ENCODE measurements around the gene IRF2BP1.
"Not testable (repeated sequence)": the region's sequence is repeated elsewhere in the genome, so short reads cannot be mapped to it uniquely, and the experiment has no call there.

Gene IRF2BP1

GRCh38 chr19:45882652-45883585 is 3.0 kb downstream of the IRF2BP1 start:
- DNase-seq (ENCODE audit: low read depth in 2 of 2, low spot score in 1 of 2): peak in 1 of 2 donors; percentile 63

GRCh38 chr19:45881909-45882528 is 3.9 kb downstream of the IRF2BP1 start:
- no peak for DNase-seq (ENCODE audit: low read depth in 2 of 2, low spot score in 1 of 2)

GRCh38 chr19:45881082-45881908 is 4.6 kb downstream of the IRF2BP1 start:
- DNase-seq (ENCODE audit: low read depth in 2 of 2, low spot score in 1 of 2): no peak

- no peak for DNase-seq (ENCODE audit: low read depth in 2 of 2, low spot score in 1 of 2)
Observed at GRCh38 chr19:45879971-45880370, 6.0 kb downstream of the IRF2BP1 start.

GRCh38 chr19:45879055-45879454 is 6.9 kb downstream of the IRF2BP1 start:
- no peak for DNase-seq (ENCODE audit: low read depth in 2 of 2, low spot score in 1 of 2)

GRCh38 chr19:45878043-45878794 is 7.7 kb downstream of the IRF2BP1 start:
- DNase-seq (ENCODE audit: low read depth in 2 of 2, low spot score in 1 of 2): no peak

- no peak for DNase-seq (ENCODE audit: low read depth in 2 of 2, low spot score in 1 of 2)
Observed at GRCh38 chr19:45876411-45877197, 9.3 kb downstream of the IRF2BP1 start.

- no peak for DNase-seq (ENCODE audit: low read depth in 2 of 2, low spot score in 1 of 2)
Observed at GRCh38 chr19:45876161-45876410, 9.9 kb downstream of the IRF2BP1 start.

GRCh38 chr19:45874620-45874966 is 11.3 kb downstream of the IRF2BP1 start:
- DNase-seq (ENCODE audit: low read depth in 2 of 2, low spot score in 1 of 2): no peak

- no peak for DNase-seq (ENCODE audit: low read depth in 2 of 2, low spot score in 1 of 2)
Observed at GRCh38 chr19:45873219-45873772, 12.6 kb downstream of the IRF2BP1 start.

GRCh38 chr19:45872095-45872919 is 13.6 kb downstream of the IRF2BP1 start:
- DNase-seq (ENCODE audit: low read depth in 2 of 2, low spot score in 1 of 2): no peak

GRCh38 chr19:45870798-45871197 is 15.1 kb downstream of the IRF2BP1 start:
- DNase-seq (ENCODE audit: low read depth in 2 of 2, low spot score in 1 of 2): no peak

GRCh38 chr19:45867241-45867640 is 18.7 kb downstream of the IRF2BP1 start:
- not testable (repeated sequence) for DNase-seq (ENCODE audit: low read depth in 2 of 2, low spot score in 1 of 2)

GRCh38 chr19:45866400-45867176 is 19.4 kb downstream of the IRF2BP1 start:
- no peak for DNase-seq (ENCODE audit: low read depth in 2 of 2, low spot score in 1 of 2)

- DNase-seq (ENCODE audit: low read depth in 2 of 2, low spot score in 1 of 2): no peak
Observed at GRCh38 chr19:45865269-45865948, 20.5 kb downstream of the IRF2BP1 start.

GRCh38 chr19:45864629-45865082 is 21.3 kb downstream of the IRF2BP1 start:
- DNase-seq (ENCODE audit: low read depth in 2 of 2, low spot score in 1 of 2): no peak

- DNase-seq (ENCODE audit: low read depth in 2 of 2, low spot score in 1 of 2): no peak
Observed at GRCh38 chr19:45863840-45864628, 21.9 kb downstream of the IRF2BP1 start, which contains the start of gene FOXA3. Gene FOXA3 (plus strand): TSS chr19:45864326. CDS start chr19:45864457, 131 bp downstream.

All from stimulated activated CD8-positive, alpha-beta memory T cell treated with anti-CD3 and anti-CD28 coated beads, Interleukin-4, amount 100 ng/mL, for 1 hour (primary cell).